Heart left ventricle (tissue), 16 donors: ENCODE data around the gene SLIT3. TPM values are rescaled to one million over a fixed set of nuclear protein-coding genes. Genes with fewer than 3 reads are reported as not detected.

ENCODE experiments used
- ATAC-seq, 4 donors: fragments of 200-7000 bp; cut with Tn5 transposase; one replicate each; pipeline ENCODE4 v1.9.1; 2020 to 2022; ENCODE audit warnings: moderate library complexity in 4 of 4, mild to moderate bottlenecking in 3 of 4, moderate number of reproducible peaks in 1 of 4
- DNase-seq, 5 donors: peaks; one replicate each; pipeline ENCODE4 v3.0.0-alpha.2; 2020
- H3K27ac ChIP-seq, 12 donors: fragments of 200-600 bp; sonication (generic) in 4 of 12; one replicate each; pipeline versions ENCODE4 v1.5.0 to v1.8.0; 2016 to 2022; ENCODE audit warnings: mild to moderate bottlenecking in 2 of 12
- H3K27me3 ChIP-seq, 9 donors: fragments of 200-600 bp; sonication (generic) in 2 of 9; one replicate each; pipeline versions ENCODE4 v1.5.1 to v1.8.0; 2016 to 2022; ENCODE audit warnings: mild to moderate bottlenecking in 3 of 9
- H3K36me3 ChIP-seq, 9 donors: fragments of 200-600 bp; sonication (generic) in 2 of 9; one replicate each; pipeline versions ENCODE4 v1.5.0 to v1.8.0; 2018 to 2022; ENCODE audit warnings: mild to moderate bottlenecking in 2 of 9
- H3K4me1 ChIP-seq, 12 donors: fragments of 200-600 bp; sonication (generic) in 4 of 12; one replicate each; pipeline versions ENCODE4 v1.5.0 to v1.8.0; 2016 to 2022; ENCODE audit warnings: mild to moderate bottlenecking in 3 of 12
- H3K4me3 ChIP-seq, 12 donors: fragments of 200-600 bp; sonication (generic) in 4 of 12; one replicate each; pipeline versions ENCODE4 v1.5.0 to v1.8.0; 2017 to 2022; ENCODE audit warnings: mild to moderate bottlenecking in 9 of 12, moderate library complexity in 4 of 12
- H3K9me3 ChIP-seq, 12 donors: fragments of 200-600 bp; sonication (generic) in 4 of 12; one replicate each; pipeline versions ENCODE4 v1.5.0 to v1.8.0; 2016 to 2022; ENCODE audit warnings: mild to moderate bottlenecking in 1 of 12
- CTCF ChIP-seq, 12 donors: fragments of 200-600 bp; sonication (generic) in 4 of 12; IDR thresholded peaks; one replicate each; pipeline versions ENCODE4 v1.5.0 to v1.8.0; 2018 to 2022; ENCODE audit warnings: antibody characterized with exemption in 12 of 12, mild to moderate bottlenecking in 5 of 12
- POLR2A ChIP-seq, 2 donors: fragments of 450-650 bp; IDR thresholded peaks; one replicate each; pipeline ENCODE4 v1.6.1; 2017; ENCODE audit warnings: antibody characterized with exemption in 2 of 2, mild to moderate bottlenecking in 2 of 2, moderate library complexity in 2 of 2
- WGBS, 4 donors: extraction: QIAGEN DNeasy Blood & Tissue Kit in 2 of 4; methylation state at CpG; one replicate each; pipeline versions ENCODE4 v1.1.5 to v1.1.7; 2013 to 2018; 5-methylcytosine and 5-hydroxymethylcytosine counted together
- intact Hi-C, 10 donors: fragments of 100-400 bp; cut with DNase I; formaldehyde crosslinking; loops; one replicate each; pipeline versions ENCODE4 v1.11.1 to v1.14.2; 2022
- polyA plus RNA-seq, 2 donors: library from polyadenylated mRNA; stranded (reverse); fragments of 200-250 nt; gene quantifications; one replicate each; pipeline ENCODE4 v1.2.3, GENCODE V29; 2013
- total RNA-seq, 9 donors: library from RNA; depleted of rRNA in 2 of 9; stranded (reverse); fragments of >200 nt in 2 of 9; fragmentation: NEBNext Ultra II Directional in 3 of 9; extraction: Animal tissue kit (Norgen Biotek cat#: 25700) in 3 of 9; gene quantifications; one replicate each; pipeline versions ENCODE4 v1.1.0 to v1.2.4, GENCODE V29; 2016 to 2023
- donor health status: ischemic (EF 13 %, LVEDD 7.1; RV severe dilation, severe dysfunction).
- donor health status: healthy with polysubstance abuse.
- donor health status: DM: no; HTN: yes; CAD: no.
- donor health status: DM: no; HTN: no; CAD: no.
- donor health status: ischemic (EF 25% LVEDD 6.9; RV normal size, moderate dysfunction).
- donor health status: ischemic (EF 25% LVEDD 5.7; RV mildly dilated, moderate dysfunction).
- donor health status: healthy.
- donor health status: DM: yes; HTN: yes; CAD: no.
- donor health status: ischemic (EF 35%, LVEDD 5.7; RV mildly dilated, moderate dysfunction).
- donor health status: nonischemic (EF 11% LVEDD 7.7; RV severe dilation, severe dysfunction).
- donor health status: DM: yes; HTN: yes; CAD: no.
- donor health status: PGD.
- donor health status: ischemic (EF 29% LVEDD 5.4; RV normal size, mild dysfunction).
- donor health status: nonischemic (EF 23%, LVEDD 6.1; RV moderate dilation, normal function).

Gene SLIT3
- total and polyA plus RNA-seq, 11 donors = 2.3 to 40.3 (median 14.4) TPM

- no peak for DNase-seq
- intact Hi-C loops = no loop called here
- no peak overlapping the region for H3K4me3 ChIP-seq
- H3K27ac ChIP-seq = no peak overlapping the region
- TF ChIP-seq CTCF (IDR thresholded peaks at IDR 0.05) = no peak
- TF ChIP-seq POLR2A (IDR thresholded peaks at IDR 0.05) = no peak
- no peaks in the 10 kb centered on the region for H3K9me3 ChIP-seq
- H3K27me3 ChIP-seq = peaks cover 0 to 4% (median 0%) of the 10 kb centered on the region in 9 donors
- peaks cover 0 to 7% (median 0%) of the 10 kb centered on the region in 12 donors for H3K4me1 ChIP-seq
- H3K36me3 ChIP-seq = no peaks in the 10 kb centered on the region
- no peak for ATAC-seq
- WGBS, 4 donors = 79 to 89% (median 82%) methylated on average over 4 of the region's 4 CpGs
Measured at GRCh38 chr5:169011009-169011408, 289.9 kb downstream of the SLIT3 start.

- H3K4me3 ChIP-seq = no peak overlapping the region
- intact Hi-C loops = no loop called here
- H3K9me3 ChIP-seq = no peaks in the 10 kb centered on the region
- H3K27me3 ChIP-seq = no peaks in the 10 kb centered on the region
- H3K36me3 ChIP-seq = no peaks in the 10 kb centered on the region
- WGBS, 4 donors = 35 to 72% (median 66%) methylated on average over 4 to 5 of the region's 5 CpGs
- H3K4me1 ChIP-seq = peaks cover 0 to 15% (median 0%) of the 10 kb centered on the region in 12 donors
- DNase-seq (no peak), ATAC-seq (peak in 2 of 4 donors; percentile 50 to 64)
- no peak overlapping the region for H3K27ac ChIP-seq
- no peak for TF ChIP-seq POLR2A (IDR thresholded peaks at IDR 0.05)
- TF ChIP-seq CTCF (IDR thresholded peaks at IDR 0.05) = no peak
Measured at GRCh38 chr5:169009123-169009522, 291.8 kb downstream of the SLIT3 start.

- intact Hi-C loops = no loop called here
- Histone ChIP-seq H3K4me1 (peaks cover 0 to 28% (median 0%) of the 10 kb centered on the region in 12 donors), H3K4me3 (no peak overlapping the region), H3K27ac (no peak overlapping the region), H3K27me3 (no peaks in the 10 kb centered on the region), H3K9me3 (no peaks in the 10 kb centered on the region), H3K36me3 (no peaks in the 10 kb centered on the region)
- 83 to 92% (median 90%) methylated on average over 7 to 8 of the region's 8 CpGs for WGBS, 4 donors
- DNase-seq (no peak), ATAC-seq (no peak)
- TF ChIP-seq CTCF (IDR thresholded peaks at IDR 0.05) (no peak), POLR2A (IDR thresholded peaks at IDR 0.05) (no peak)
Measured at GRCh38 chr5:169006842-169007790, 293.8 kb downstream of the SLIT3 start.

GRCh38 chr5:169004551-169004950 is 296.4 kb downstream of the SLIT3 start:
- no peak overlapping the region for H3K4me3 ChIP-seq
- peaks cover 0 to 30% (median 0%) of the 10 kb centered on the region in 12 donors for H3K4me1 ChIP-seq
- H3K9me3 ChIP-seq = no peaks in the 10 kb centered on the region
- ATAC-seq = no peak
- DNase-seq = no peak
- H3K27me3 ChIP-seq = peaks cover 0 to 2% (median 0%) of the 10 kb centered on the region in 9 donors
- peak overlapping the region in 5 of 12 donors; percentile 0 to 58 (median 14) for H3K27ac ChIP-seq
- H3K36me3 ChIP-seq = no peaks in the 10 kb centered on the region
- TF ChIP-seq POLR2A (IDR thresholded peaks at IDR 0.05) (no peak), CTCF (IDR thresholded peaks at IDR 0.05) (no peak)
- intact Hi-C loops = no loop called here
- 75 to 81% (median 77%) methylated on average over 4 of the region's 4 CpGs for WGBS, 4 donors
